GM20431 (cell line): Measurements from ENCODE around the gene MUC3A.

Experiments used
- in situ Hi-C: fragments of 300-500 bp; cut with MseI, MboI; formaldehyde crosslinking; loops from one replicate; pipeline ENCODE4 v1.15.0; 2020; ENCODE audit warnings: low sequenced_read_pairs; ENCODE audit not compliant: unreplicated experiment

The MUC3A gene

GRCh38 chr7:100946111-100946510 is 3.2 kb upstream of the MUC3A start:
- in situ Hi-C loops, result no loop called here

GRCh38 chr7:100946766-100947365 is 2.5 kb upstream of the MUC3A start:
- in situ Hi-C loops, result no loop called here

- in situ Hi-C loops, result no loop called here
Measured at GRCh38 chr7:100947792-100948191, 1.5 kb upstream of the MUC3A start.

GRCh38 chr7:100949933-100950443 is 654 bp downstream of the MUC3A start:
- in situ Hi-C loops, result no loop called here

- in situ Hi-C loops, result no loop called here
Measured at GRCh38 chr7:100951172-100951571, 1.8 kb downstream of the MUC3A start.

- in situ Hi-C loops, result no loop called here
Measured at GRCh38 chr7:100951888-100952560, 2.7 kb downstream of the MUC3A start.

- in situ Hi-C loops, result no loop called here
Measured at GRCh38 chr7:100952641-100953040, 3.3 kb downstream of the MUC3A start.

GRCh38 chr7:100957832-100958421 is 8.6 kb downstream of the MUC3A start:
- in situ Hi-C loops, result no loop called here

GRCh38 chr7:100959894-100960293 is 10.6 kb downstream of the MUC3A start:
- in situ Hi-C loops, result loop anchor here (10.0 kb wide), 1 partner anchor 95 kb away; no protein-coding TSS in a partner anchor

- in situ Hi-C loops, result loop anchor here (10.0 kb wide), 1 partner anchor 92 kb away; no protein-coding TSS in a partner anchor
Measured at GRCh38 chr7:100962537-100962936, 13.2 kb downstream of the MUC3A start.

- in situ Hi-C loops, result loop anchor here (10.0 kb wide), 1 partner anchor 91 kb away; no protein-coding TSS in a partner anchor
Measured at GRCh38 chr7:100963386-100963785, 14.1 kb downstream of the MUC3A start.

- in situ Hi-C loops, result loop anchor here (10.0 kb wide), 1 partner anchor 91 kb away; no protein-coding TSS in a partner anchor
Measured at GRCh38 chr7:100963874-100964273, 14.5 kb downstream of the MUC3A start.

- in situ Hi-C loops, result loop anchor here (10.0 kb wide), 1 partner anchor 90 kb away; no protein-coding TSS in a partner anchor
Measured at GRCh38 chr7:100964630-100965029, 15.3 kb downstream of the MUC3A start.

GRCh38 chr7:100965045-100965722 is 15.8 kb downstream of the MUC3A start:
- in situ Hi-C loops, result loop anchor here (10.0 kb wide), 1 partner anchor 90 kb away; no protein-coding TSS in a partner anchor

- in situ Hi-C loops, result loop anchor here (10.0 kb wide), 1 partner anchor 89 kb away; no protein-coding TSS in a partner anchor
Measured at GRCh38 chr7:100965723-100966541, 16.6 kb downstream of the MUC3A start.

GRCh38 chr7:100966542-100967291 is 17.4 kb downstream of the MUC3A start:
- in situ Hi-C loops, result loop anchor here (10.0 kb wide), 1 partner anchor 88 kb away; no protein-coding TSS in a partner anchor

GRCh38 chr7:100967292-100967863 is 18.0 kb downstream of the MUC3A start:
- in situ Hi-C loops, result loop anchor here (10.0 kb wide), 1 partner anchor 87 kb away; no protein-coding TSS in a partner anchor

GRCh38 chr7:100968031-100968430 is 18.7 kb downstream of the MUC3A start:
- in situ Hi-C loops, result loop anchor here (10.0 kb wide), 1 partner anchor 87 kb away; no protein-coding TSS in a partner anchor
